ENCODE data around the gene CACNG7.

CACNG7 gene

DNA sequence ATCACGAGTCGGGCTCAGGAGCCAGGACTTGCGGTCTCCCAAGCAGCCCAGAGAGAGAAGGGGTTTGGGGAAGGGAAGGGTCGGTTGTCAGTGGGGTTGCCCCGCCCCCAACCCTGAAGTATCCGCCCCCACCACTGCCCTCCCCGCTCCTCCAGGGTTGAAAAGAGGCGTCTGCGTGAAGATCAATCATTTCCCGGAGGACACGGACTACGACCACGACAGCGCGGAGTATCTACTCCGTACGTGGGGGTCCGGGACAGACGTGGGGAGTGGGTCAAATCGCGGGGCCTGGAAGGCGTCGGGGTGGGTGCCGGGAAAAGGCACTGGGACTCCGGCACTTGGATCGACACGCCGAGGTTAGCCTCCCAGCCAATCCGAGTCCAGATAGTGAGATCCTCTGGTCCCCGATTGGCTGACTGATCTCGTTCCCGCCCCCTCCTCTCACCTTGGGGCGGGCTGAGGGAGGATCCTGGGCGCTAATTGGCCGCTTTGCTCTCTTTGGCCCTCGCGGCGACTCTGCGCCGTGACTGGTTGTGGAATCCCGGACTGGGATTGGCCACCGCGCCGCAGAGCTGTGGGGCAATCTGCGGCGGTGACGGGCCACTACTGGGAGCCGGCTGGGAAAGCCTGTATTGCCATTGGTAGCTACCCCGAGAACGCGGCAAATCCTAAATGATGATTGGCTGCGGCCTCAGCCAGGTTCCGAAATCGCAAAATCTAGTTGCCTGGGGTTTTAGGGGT, 69.1 kb downstream of the CACNG7 start:
- peak; percentile 80 for DNase-seq (ENCODE audit: low spot score)
- CTCF ChIA-PET = interaction anchor here (0.6 kb wide), 1 partner anchor 41 kb away, joined by 3 read pairs; no protein-coding TSS in a partner anchor
- H3K27ac ChIP-seq = peak overlapping the region; percentile 64
- TF ChIP-seq, protein P1, sequence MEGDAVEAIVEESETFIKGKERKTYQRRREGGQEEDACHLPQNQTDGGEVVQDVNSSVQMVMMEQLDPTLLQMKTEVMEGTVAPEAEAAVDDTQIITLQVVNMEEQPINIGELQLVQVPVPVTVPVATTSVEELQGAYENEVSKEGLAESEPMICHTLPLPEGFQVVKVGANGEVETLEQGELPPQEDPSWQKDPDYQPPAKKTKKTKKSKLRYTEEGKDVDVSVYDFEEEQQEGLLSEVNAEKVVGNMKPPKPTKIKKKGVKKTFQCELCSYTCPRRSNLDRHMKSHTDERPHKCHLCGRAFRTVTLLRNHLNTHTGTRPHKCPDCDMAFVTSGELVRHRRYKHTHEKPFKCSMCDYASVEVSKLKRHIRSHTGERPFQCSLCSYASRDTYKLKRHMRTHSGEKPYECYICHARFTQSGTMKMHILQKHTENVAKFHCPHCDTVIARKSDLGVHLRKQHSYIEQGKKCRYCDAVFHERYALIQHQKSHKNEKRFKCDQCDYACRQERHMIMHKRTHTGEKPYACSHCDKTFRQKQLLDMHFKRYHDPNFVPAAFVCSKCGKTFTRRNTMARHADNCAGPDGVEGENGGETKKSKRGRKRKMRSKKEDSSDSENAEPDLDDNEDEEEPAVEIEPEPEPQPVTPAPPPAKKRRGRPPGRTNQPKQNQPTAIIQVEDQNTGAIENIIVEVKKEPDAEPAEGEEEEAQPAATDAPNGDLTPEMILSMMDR (conservative IDR thresholded peaks at IDR 0.05; ENCODE audit: low read depth) = no peak
- POLR2A ChIA-PET (ENCODE audit: low non-redundant PET) = no interaction called here

DNA sequence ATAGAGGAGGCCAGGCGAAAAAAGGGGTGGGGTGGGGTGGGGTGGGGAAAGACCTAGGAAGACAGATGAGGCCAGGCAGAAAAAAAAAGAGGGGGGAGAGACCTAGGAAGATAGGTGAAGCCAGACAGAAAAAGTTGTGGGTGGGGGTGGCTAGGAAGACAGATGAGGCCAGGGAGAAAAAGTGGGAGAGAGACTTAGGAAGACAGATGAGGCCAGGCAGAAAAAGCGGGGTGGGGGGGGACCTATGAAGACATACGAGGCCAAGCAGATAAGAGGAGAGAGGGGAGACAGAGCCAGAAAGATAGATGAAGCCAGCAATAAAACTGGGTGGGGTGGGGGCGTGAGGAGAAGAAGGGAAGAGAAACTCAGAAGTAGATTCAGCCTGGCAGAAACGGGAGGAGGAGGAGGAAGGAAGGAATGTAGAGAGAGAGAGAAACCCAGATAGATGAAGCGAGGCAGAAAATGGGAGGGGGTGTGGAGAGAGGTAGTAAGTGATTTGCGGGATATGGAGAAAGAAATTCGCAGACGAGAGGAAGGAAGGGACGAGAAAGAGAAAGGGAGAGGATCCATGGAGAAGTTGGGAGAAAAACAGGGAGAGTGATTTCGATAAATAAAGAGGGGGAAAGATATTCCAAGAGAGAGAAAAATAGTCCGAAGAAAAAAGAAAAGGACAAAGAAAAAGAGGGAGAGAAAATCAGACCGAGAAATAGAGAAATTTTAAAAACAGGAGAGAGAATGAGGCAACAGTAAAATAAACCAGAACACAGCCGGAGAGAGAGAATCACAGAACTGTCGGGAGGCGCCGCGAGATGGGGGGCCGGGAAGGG, 70.1 kb downstream of the CACNG7 start:
- no peak for DNase-seq (ENCODE audit: low spot score)
- CTCF ChIA-PET = interaction anchor here (0.6 kb wide), 1 partner anchor 40 kb away, joined by 3 read pairs; no protein-coding TSS in a partner anchor
- TF ChIP-seq, protein P1 (conservative IDR thresholded peaks at IDR 0.05; ENCODE audit: low read depth) = no peak
- POLR2A ChIA-PET (ENCODE audit: low non-redundant PET) = no interaction called here
- H3K27ac ChIP-seq = peak overlapping the region; percentile 96

DNA sequence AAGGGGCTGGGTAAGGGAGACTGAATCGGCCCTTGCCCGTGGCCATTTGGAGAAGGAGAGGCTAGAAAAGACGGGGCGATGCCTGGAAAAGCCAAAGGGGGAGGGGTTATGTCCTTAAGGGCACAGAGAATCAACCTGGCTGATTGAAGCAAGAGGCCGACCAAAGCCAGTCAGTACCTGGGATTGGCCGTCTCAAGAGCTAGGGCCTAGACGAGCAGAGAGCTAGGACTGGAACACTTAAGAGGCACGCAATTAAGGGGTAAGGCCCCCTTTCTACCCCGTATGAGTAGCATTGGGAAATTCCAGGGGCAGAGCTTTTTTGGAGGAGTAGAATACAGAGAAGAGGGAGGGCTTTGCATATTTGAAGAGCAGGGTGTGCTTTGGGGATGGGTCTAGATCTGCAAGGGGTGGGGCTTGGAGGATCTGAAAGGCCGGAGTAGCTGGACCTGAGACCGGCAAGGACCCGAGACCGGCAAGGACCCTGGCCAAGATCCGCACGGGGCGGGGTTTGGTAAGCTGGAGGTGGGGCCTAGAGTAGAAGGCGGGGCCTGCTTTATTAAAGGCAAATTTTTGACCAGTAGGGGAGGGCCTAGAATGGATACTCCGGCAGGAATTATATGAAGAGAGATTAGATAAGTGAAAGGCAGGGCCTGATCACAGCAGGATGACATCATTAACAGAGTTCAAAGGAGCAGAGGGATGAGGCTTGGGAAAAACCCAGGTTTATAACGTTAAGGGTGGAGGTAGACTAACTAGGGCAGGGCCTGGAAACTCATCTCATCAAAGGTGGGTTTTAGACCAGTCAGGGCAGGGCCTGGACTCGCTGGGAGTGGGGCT, 71.7 kb downstream of the CACNG7 start:
- ChIA-PET POLR2A (ENCODE audit: low non-redundant PET) (interaction anchor here (0.5 to 0.9 kb wide), 3 partner anchors 13 to 170 kb away, joined by 3 to 5 read pairs (median 3); no protein-coding TSS in a partner anchor), CTCF (no interaction called here)
- TF ChIP-seq, protein P1 (conservative IDR thresholded peaks at IDR 0.05; ENCODE audit: low read depth) = no peak
- DNase-seq (ENCODE audit: low spot score) = peak; percentile 69
- H3K27ac ChIP-seq = peak overlapping the region; percentile 96

DNA sequence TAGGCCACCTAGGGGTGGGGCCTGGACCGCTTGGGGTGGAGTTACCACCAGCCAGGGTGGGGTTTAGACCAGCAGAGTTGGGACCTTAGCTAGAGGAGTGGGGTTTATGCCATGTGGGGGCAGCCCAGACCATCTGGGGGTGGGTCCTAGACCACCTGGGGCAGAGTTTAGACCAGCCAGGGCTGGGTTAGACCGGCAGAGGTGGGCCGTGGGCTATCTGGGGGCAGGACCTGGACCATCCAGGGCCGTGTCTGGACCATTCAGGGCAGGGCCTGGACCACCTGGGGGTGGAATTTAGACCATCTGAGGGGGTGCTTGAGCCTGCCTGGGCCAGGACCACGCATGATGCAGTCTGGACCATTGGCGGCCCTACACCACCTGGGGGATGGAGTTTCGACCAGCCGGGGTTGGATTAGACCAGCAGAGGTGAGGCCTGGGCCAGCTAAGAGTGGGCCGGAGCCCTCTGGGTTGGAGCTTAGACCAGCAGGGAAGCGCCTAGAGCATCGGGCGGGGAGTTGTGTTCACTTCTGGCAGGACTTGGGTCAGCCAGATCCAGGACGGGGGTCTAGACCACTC, 72.4 kb downstream of the CACNG7 start:
- POLR2A ChIA-PET (ENCODE audit: low non-redundant PET) = no interaction called here
- TF ChIP-seq, protein P1 (conservative IDR thresholded peaks at IDR 0.05; ENCODE audit: low read depth) = no peak
- H3K27ac ChIP-seq = peak overlapping the region; percentile 96
- no peak for DNase-seq (ENCODE audit: low spot score)
- CTCF ChIA-PET = interaction anchor here (0.5 kb wide), 1 partner anchor 46 kb away, joined by 4 read pairs; no protein-coding TSS in a partner anchor

- ChIA-PET CTCF (interaction anchor here (0.5 kb wide), 1 partner anchor 46 kb away, joined by 4 read pairs; no protein-coding TSS in a partner anchor), POLR2A (ENCODE audit: low non-redundant PET) (no interaction called here)
- peak overlapping the region; percentile 96 for H3K27ac ChIP-seq
- no peak for DNase-seq (ENCODE audit: low spot score)
- TF ChIP-seq, protein P1 (conservative IDR thresholded peaks at IDR 0.05; ENCODE audit: low read depth) = no peak
These were observed 72.9 kb downstream of the CACNG7 start for GRCh38 chr19:53982001-53982451.
